ENCODE results near the gene DSCAML1.

Gene DSCAML1

GRCh38 chr11:117392001-117392690 is 404.9 kb downstream of the DSCAML1 start:
- DNase-seq: no peak

DNA sequence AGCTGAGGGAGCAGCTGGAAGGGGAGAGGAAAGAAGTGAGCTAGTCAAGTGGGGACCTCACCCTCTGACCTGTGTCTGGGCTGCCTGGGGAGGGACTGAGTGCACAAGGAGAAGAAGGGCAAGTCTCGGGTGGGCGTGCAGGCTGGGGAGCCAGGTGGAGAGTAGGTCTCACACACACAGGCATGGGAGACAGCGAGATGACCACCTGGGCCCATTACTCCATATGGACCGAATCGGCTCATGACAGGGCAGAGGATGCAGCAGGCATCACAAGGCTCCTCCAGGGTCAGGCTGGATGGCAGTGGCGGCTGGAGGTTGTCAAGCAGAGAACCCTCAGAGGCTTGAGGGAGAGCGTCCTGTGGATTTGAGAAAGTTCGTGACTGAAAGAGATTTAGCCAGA is 405.8 kb downstream of the DSCAML1 start:
- no peak for DNase-seq

GRCh38 chr11:117390743-117391142 is 406.3 kb downstream of the DSCAML1 start:
- no peak for DNase-seq

DNA sequence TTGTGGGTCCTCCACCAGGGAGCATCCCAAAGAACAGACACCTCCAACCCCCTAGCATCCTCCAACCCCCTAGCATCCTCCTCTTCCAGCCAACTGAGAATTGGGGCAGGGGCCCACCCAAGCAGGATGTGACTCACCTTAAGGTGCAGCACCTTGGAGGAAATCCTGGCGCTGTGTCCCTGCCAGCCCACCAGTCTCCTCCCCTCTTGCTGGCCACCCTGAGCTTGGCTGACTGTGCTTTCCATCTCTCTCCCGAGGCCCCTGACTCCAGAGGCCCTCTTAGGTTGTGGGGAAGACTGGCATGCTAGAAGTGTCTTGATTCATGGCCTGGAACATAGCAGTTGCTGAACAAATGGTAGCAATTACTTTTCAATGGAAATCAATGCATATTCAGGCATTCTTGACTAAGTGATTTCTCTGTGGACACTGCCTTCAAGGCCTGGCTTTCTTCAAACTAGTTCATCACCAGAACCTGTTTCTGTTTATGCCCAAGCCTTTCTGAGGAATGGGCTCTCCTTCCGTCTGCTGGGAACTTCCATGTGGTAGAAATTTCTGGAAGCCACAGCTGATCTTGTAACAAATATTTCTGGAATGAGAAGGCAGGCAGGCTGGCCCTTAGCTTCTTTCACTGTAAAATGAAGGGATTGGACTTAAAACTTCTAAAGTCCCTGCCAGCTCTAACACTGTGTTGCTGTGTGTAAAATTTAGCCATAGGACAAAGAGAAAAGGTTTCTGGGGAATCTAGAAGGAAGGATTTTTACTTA is 408.8 kb downstream of the DSCAML1 start:
- DNase-seq: no peak

DNA sequence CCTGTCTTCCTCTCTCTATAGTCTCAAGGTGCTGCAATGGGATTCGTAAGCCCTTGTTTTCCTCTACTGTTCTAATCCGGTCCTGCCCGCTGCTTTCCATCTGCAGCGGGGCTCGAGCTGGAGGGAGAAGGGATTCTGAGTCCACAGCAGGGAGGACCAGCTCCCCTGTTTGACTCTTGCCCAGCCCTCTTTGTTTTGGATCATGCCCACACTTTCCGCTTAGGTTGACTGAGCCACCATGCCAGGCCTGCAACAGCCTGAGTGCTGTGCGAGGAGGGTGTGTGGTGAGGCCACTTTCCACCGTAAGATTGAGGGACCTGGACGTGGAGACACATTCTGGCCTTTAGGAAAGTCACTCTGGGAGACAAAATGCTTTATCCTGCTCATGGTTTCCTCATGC is 411.1 kb downstream of the DSCAML1 start:
- no peak for DNase-seq

DNA sequence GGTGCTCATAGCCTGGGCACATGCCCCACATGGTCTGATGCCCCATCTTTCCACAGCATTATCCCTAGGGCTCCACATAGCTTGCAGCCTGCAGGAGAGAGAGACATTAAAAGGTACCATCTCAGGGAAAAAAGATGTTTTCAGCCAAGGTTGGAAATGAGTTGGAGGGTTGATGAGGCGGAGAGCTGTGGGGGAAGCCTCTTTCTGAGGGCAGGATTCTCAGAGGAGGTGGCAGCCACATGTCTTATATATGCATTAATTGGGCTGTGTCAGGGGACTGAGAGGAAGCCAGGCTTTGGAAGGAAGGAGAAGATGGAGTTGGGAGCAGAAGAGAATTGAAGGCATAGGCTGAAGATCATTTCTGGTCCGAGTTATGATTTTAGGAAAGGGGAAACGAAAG is 411.5 kb downstream of the DSCAML1 start:
- DNase-seq: no peak

GRCh38 chr11:117384045-117384444 is 413.0 kb downstream of the DSCAML1 start:
- no peak for DNase-seq

DNA sequence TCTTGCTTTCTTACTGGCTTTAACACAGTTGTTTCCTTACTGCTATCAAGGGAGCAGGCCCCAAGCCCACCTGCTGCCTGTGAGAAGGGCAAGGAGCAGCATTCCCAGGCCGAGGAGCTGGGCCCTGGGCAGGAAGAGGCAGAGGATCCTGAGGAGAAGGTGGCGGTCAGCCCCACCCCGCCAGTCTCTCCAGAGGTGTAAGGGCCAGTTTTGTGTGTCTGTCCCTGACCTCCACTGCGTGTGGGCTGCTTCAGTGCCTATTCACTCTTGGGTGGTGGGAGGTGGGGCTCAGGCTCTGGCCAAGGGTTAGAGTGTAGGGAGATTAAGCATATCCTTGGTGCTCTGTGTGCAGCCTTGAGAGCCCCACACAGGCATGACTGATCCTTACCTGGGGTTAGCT is 414.3 kb downstream of the DSCAML1 start:
- no peak for DNase-seq

DNA sequence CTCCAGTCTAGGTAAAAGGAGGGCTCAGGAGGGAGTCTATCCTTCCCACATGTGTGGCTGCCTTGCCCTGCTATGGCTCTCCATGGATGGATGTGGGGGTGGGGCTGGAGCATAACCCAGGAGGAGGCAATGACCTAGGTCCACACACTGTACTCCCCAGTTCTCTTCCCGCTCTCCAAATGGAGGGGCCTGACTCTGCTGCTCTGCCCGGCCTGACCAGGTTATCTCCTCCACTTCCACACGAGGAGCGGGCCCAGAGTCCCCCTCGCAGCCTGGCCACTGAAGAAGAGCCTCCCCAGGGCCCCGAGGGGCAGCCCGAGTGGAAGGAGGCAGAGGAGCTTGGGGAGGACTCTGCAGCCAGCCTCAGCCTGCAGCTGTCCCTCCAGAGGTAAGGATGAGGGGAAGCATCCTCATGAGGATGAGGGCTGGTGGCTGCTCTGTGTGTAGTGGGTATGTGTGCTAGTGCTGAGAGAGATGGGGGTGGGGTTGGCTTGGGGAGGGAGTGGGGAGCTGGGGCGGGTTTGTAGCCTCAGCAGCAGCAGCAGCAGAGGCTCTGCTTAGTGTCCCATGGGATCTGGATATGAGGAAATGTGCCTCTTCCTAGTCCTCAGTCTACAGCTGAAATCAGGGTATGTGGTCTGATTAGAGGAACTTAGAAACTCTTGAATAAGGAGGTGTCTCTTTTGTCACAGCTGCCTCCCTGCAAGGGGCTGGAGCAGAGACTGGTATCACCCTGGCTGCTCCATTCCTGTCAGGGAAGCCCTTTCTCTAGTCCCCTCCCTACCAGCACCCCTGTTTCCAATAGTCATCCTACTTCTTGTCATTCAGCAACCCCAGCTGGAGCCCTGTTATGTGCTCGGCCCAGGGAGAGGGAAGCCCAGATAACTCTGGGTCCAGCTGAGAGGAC is 415.3 kb downstream of the DSCAML1 start:
- DNase-seq: no peak

DNA sequence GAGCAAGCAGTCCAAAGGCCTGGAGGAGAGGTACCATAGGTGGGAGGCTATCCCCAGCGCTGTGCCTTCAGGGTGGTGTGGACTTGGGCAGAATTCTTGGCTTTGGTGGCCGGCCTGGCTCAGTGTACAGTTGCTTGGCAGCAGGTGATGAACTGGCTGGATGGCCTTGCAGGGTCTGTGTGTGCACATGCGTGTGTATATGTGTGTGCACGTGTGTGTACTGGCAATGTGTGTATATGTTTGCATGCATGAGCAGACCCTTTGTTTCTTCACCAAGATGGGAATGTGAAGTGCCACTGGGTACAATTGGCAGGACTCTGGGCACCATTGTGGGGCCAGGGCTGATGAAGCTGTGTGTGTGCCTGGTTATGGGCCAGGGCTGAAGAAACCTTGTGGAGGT is 416.3 kb downstream of the DSCAML1 start:
- no peak for DNase-seq

DNA sequence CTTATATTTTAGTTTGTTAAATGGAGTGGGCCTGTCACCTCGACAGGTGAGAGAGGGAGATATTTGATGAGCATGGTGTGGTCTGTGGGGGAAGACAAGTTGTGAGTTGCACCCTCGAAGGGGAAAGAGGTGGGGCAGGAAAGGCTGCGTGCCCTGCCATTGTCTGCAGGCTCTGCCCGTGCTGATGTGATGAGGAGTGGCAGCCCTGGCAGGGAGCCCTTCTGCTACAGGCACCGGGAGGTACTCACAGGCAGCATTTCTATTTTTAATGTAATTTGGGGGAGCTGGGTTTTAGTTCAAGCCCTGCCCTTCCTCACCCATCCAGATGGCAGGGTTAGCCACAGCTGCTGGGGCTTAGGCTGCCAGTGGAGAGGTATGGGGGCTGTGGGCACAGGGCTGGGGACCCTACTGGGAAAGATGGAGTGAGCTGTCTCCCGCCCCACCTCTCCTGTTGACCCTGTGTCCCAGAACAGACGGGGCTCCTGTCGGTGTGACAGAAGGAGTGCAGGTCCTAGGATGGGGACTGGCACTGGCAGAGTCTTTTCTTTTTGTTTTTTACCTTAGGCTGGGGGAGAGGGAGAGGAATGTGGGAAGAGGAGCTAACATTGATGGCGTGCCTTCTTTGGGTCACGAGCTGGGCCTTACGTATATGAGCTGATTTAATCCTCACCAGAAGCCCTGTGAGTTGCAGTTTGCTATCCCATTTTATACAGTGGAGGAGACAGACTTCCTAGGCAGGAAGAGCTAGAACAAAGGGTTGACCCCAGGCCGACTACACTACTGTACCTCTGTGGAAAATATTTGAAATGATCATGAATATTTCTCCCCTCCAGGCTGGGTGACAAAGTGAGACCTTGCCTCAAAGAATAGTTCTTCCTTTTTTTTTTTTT is 417.8 kb downstream of the DSCAML1 start:
- DNase-seq: no peak
